ENCODE measurements around the gene PDE6D. TPM values are rescaled to one million over a fixed set of nuclear protein-coding genes. Genes with fewer than 3 reads are reported as not detected.
A peak's percentile ranks its signal among the peaks of the same experiment; 100 is the strongest.

Gene PDE6D
- total RNA-seq, 4 donors from 2014 or later, result 11.7 to 22.6 (median 17.6) TPM

- peak; percentile 35 to 40 for ATAC-seq
- in situ Hi-C loops (cut with MboI; ENCODE audit: low sequenced_read_pairs in 4 of 4), result loop anchor here in 3 of 4 donors (5.0 to 10.0 kb wide), 3 partner anchors 39 to 104 kb away; no protein-coding TSS in a partner anchor
Measured at GRCh38 chr2:231716666-231717280, 64.3 kb downstream of the PDE6D start.

GRCh38 chr2:231715988-231716616, 65.0 kb downstream of the PDE6D start:
- H3K27me3 ChIP-seq, result no peaks in the 10 kb centered on the region
- peaks cover 37 to 39% of the 10 kb centered on the region in 2 donors for H3K4me1 ChIP-seq
- H3K9me3 ChIP-seq, result no peaks in the 10 kb centered on the region
- TF ChIP-seq POLR2A (IDR thresholded peaks at IDR 0.05), result no peak
- TF ChIP-seq CTCF (IDR thresholded peaks at IDR 0.05 in 4 of 5, conservative IDR thresholded peaks at IDR 0.05 in 1 of 5), result no peak
- DNase-seq (no peak), ATAC-seq (no peak)
- H3K4me3 ChIP-seq, result no peak overlapping the region
- intact Hi-C loops (cut with DNase I; ENCODE audit: low total_unique reads), result loop anchor here (1.0 kb wide), 2 partner anchors 39 to 104 kb away; no protein-coding TSS in a partner anchor
- peak overlapping the region; percentile 63 to 77 (median 70) for H3K27ac ChIP-seq
- in situ Hi-C loops (cut with MboI; ENCODE audit: low sequenced_read_pairs in 4 of 4), result loop anchor here in 3 of 4 donors (5.0 to 10.0 kb wide), 3 partner anchors 39 to 104 kb away; no protein-coding TSS in a partner anchor
- H3K36me3 ChIP-seq, result peaks cover 0 to 11% of the 10 kb centered on the region in 2 donors

More at GRCh38 chr2:231716666-231717280, 64.3 kb downstream of the PDE6D start:
- DNase-seq, result no peak
- no peak for TF ChIP-seq POLR2A (IDR thresholded peaks at IDR 0.05)
- TF ChIP-seq CTCF (IDR thresholded peaks at IDR 0.05 in 4 of 5, conservative IDR thresholded peaks at IDR 0.05 in 1 of 5), result no peak
- Histone ChIP-seq H3K4me1 (peaks cover 30 to 33% of the 10 kb centered on the region in 2 donors), H3K4me3 (no peak overlapping the region), H3K36me3 (peaks cover 0 to 11% of the 10 kb centered on the region in 2 donors), H3K27me3 (no peaks in the 10 kb centered on the region), H3K27ac (peak overlapping the region; percentile 63 to 77 (median 70)), H3K9me3 (no peaks in the 10 kb centered on the region)
- intact Hi-C loops (cut with DNase I; ENCODE audit: low total_unique reads), result no loop called here

GRCh38 chr2:231715499-231715837, 65.6 kb downstream of the PDE6D start:
- H3K27me3 ChIP-seq, result no peaks in the 10 kb centered on the region
- intact Hi-C loops (cut with DNase I; ENCODE audit: low total_unique reads) (loop anchor here (1.0 kb wide), 2 partner anchors 38 to 103 kb away; no protein-coding TSS in a partner anchor), in situ Hi-C loops (cut with MboI; ENCODE audit: low sequenced_read_pairs in 4 of 4) (loop anchor here in 3 of 4 donors (5.0 to 10.0 kb wide), 3 partner anchors 38 to 103 kb away; no protein-coding TSS in a partner anchor)
- H3K4me3 ChIP-seq, result no peak overlapping the region
- DNase-seq (no peak), ATAC-seq (no peak)
- peaks cover 0 to 11% of the 10 kb centered on the region in 2 donors for H3K36me3 ChIP-seq
- peaks cover 39% of the 10 kb centered on the region in 2 donors for H3K4me1 ChIP-seq
- TF ChIP-seq CTCF (IDR thresholded peaks at IDR 0.05 in 4 of 5, conservative IDR thresholded peaks at IDR 0.05 in 1 of 5), result peak in 2 of 5 experiments; percentile 23 to 49
- TF ChIP-seq POLR2A (IDR thresholded peaks at IDR 0.05), result no peak
- no peak overlapping the region for H3K27ac ChIP-seq
- no peaks in the 10 kb centered on the region for H3K9me3 ChIP-seq

- H3K27me3 ChIP-seq, result no peaks in the 10 kb centered on the region
- peak overlapping the region; percentile 71 to 100 (median 76) for H3K27ac ChIP-seq
- H3K4me3 ChIP-seq, result no peak overlapping the region
- in situ Hi-C loops (cut with MboI; ENCODE audit: low sequenced_read_pairs in 4 of 4), result loop anchor here (5.0 to 10.0 kb wide), 3 partner anchors 38 to 103 kb away; no protein-coding TSS in a partner anchor
- peaks cover 0 to 11% of the 10 kb centered on the region in 2 donors for H3K36me3 ChIP-seq
- DNase-seq (peak; percentile 28 to 62), ATAC-seq (peak in 1 of 2 donors; percentile 19)
- H3K9me3 ChIP-seq, result no peaks in the 10 kb centered on the region
- intact Hi-C loops (cut with DNase I; ENCODE audit: low total_unique reads), result loop anchor here (1.0 kb wide), 2 partner anchors 38 to 103 kb away; no protein-coding TSS in a partner anchor
- peak; percentile 88 to 97 (median 92) for TF ChIP-seq CTCF (IDR thresholded peaks at IDR 0.05 in 4 of 5, conservative IDR thresholded peaks at IDR 0.05 in 1 of 5)
- TF ChIP-seq POLR2A (IDR thresholded peaks at IDR 0.05), result no peak
- peaks cover 39% of the 10 kb centered on the region in 2 donors for H3K4me1 ChIP-seq
Measured at GRCh38 chr2:231714639-231715498, 66.2 kb downstream of the PDE6D start.

Data from gastrocnemius medialis (tissue), 4 donors.